Hematopoietic multipotent progenitor cell treated with erythropoietin and hydrocortisone succinate and interleukin-3 and kit ligand, for 4 days (in vitro differentiated cells): ENCODE results near the gene SMPD3.

Experiments
- DNase-seq: peaks from one replicate; pipeline ENCODE4 v3.0.0-alpha.2; 2015

The SMPD3 gene

GRCh38 chr16:68351463-68351862 lies 96.8 kb downstream of the SMPD3 start:
- DNase-seq = no peak

DNA sequence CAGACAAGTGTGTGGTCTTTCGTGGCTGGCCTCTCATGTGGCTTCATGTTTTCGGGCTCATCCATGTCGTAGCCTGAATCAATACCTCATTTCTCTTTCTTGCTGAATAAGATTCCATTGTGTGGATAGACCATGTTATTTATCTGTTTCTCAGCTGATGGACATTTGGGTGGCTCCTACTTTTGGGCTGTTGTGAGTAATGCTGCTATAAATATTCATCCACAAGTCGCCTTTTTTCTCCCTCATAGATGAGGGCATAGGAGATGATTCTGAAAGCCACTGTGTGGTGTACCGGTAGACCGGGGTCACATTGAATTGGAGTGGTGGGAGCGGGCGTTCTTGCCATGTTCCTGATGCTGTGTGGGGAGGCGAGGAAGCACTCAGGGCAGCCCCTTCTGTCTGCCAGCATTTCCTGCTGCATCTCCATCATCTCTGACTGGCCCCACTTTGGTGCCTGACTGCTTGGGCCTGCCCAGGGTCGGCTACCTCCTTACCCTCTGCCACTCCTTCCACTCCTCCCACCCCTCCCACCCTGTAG lies 97.4 kb downstream of the SMPD3 start:
- DNase-seq = no peak

- DNase-seq = no peak
These were observed 98.4 kb downstream of the SMPD3 start for GRCh38 chr16:68349838-68350410.

- DNase-seq = no peak
These were observed 99.5 kb downstream of the SMPD3 start for GRCh38 chr16:68348639-68349445.

DNA sequence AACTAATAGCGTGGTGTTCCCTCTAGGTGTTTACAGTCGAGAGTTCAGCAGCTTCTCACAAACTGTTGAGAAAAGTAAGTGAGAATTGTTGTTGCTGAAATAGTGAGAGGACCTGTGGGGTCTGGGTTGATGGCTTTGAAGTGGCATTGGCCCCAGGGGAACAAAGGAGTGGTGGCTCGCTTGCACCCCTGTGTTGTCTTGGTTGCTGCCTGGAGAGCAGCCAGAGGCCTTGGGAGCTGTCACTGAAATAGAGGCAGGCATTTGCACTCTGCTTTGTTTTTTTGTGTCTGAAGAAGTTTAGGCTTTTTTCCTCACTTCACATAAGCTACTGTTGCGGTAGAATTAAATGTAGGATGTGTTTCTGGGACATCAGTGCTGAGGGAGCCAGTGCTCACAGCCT lies 100.7 kb downstream of the SMPD3 start:
- DNase-seq = no peak

DNA sequence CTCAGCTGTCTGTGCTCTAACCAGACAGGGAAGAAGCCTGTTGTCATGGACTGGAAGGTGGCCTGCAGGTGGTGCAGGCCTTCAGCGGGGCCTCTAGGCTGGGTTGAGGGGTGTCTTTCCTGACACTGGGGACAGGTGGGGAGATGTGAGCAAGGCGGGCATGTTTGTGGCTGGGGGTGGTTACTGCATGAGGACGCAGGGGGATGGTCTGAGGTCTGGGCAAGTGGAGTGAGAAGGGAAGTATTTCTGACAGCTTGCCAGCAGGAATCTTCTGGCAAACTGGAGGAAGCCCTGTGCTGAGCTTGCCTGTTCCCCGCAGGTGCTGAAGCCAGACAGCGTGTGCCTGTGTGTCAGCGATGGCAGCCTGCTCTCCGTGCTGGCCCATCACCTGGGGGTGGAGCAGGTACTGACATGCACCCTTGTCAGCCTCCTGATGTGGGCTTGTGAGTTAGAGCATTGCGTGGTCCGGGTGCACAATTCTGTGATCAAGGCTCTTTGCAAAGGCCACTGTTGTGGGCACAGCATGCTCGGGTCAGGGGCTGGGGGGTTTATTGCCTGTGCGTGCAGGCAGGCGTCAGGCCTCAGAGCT lies 101.3 kb downstream of the SMPD3 start:
- no peak for DNase-seq

DNA sequence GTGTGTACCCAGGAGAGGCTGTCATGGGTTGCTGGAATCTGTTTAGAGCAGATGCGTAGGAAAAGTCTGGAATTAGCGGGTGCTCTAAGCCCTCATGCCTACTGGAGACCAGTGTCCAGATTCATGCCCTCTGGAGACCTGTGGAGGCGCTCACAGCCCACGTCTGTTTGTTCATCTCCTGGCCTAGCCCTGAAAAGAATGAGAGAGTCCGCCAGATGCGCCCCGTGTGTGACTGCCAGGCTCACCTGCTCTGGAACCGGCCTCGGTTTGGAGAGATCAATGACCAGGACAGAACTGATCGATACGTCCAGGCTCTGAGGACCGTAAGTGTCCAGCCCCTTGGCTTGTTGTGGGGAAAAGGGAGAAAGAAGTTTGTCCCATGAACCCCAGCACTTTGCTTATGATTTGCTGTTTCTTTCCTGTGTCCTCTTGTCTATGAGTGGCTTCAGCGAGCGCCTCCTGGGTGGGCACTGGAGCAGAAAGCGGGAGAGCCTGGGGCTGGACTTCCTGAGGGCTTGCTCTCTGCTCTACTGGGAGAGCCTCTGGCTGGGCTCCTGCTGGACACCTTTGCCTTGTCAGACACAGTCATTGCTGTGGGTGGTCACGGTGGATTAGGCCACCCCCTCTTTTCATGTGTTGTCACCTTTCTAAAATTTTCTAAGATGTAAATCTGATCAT lies 102.2 kb downstream of the SMPD3 start:
- no peak for DNase-seq

DNA sequence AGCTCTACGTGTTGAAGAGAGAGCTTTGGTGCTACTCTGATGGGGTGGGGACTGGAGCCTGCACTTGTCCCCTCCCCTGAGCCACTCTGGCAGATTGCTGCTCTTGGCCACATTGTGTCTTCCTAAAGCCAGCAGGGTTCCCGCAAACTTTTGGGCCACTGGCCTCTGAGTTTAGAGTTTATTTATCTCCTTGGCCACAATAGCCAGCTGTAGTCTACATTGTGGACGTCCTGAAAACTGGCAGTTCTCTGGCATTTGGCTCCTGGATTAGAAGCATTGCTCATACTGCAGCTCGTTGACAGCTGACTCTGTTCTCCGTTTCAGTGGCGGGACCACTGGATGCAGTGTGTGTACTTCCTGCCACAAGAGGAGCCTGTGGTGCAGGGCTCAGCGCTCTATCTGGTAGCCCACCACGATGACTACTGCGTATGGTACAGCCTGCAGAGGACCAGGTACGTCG lies 102.9 kb downstream of the SMPD3 start:
- DNase-seq = no peak

- no peak for DNase-seq
These were observed 104.1 kb downstream of the SMPD3 start for GRCh38 chr16:68344252-68344651.

DNA sequence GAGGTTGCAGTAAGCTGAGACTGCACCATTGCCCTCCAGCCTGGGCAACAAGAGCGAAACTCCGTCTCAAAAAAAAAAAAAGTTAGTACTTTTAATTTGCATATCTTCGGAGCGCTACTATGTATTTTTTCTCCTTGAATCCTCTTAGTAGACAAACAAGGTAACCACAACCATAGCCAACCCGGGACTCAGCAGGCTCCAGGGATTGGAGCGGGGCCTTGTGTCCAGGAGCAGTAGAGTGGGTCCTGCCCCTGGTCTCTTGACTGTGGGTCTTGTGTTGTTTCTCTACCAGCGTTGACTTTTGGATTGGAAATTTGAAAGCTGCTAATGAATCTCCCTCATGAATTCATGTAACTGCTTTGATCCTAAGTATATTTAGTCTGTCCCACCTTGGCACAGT lies 105.2 kb downstream of the SMPD3 start:
- no peak for DNase-seq

DNA sequence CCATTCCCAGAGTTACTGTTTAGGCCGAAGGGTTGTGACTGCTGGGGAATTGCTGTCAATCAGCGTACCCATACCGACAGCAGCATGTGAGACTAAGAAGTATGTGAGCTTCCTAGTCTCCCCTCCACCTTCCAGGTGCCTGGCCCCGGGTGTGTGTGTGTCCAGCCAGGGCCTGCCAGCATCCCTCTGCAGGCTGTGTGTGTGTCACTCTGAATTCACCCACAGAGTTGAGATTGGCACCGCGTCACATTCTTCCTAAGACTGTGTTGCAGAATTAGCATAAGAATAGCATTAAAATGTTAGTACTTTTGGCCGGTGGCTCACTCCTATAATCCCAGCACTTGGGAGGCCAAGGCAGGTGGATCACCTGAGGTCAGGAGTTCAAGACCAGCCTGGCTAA lies 105.7 kb downstream of the SMPD3 start:
- no peak for DNase-seq

DNA sequence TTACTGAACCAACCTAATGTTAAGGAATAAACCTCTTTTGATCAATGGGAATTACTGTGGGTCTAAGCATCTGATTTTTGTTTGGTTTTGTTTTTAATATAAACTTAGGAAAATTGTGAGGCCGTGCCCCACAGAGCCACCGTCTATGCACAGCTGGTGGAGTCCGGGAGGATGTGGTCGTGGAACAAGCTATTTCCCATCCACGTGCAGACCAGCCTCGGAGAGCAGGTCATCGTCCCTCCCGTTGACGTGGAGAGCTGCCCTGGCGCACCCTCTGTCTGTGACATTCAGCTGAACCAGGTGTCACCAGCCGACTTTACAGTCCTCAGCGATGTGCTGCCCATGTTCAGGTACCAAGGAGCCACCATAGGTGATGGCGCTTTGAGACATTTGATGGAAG lies 109.1 kb downstream of the SMPD3 start:
- no peak for DNase-seq

DNA sequence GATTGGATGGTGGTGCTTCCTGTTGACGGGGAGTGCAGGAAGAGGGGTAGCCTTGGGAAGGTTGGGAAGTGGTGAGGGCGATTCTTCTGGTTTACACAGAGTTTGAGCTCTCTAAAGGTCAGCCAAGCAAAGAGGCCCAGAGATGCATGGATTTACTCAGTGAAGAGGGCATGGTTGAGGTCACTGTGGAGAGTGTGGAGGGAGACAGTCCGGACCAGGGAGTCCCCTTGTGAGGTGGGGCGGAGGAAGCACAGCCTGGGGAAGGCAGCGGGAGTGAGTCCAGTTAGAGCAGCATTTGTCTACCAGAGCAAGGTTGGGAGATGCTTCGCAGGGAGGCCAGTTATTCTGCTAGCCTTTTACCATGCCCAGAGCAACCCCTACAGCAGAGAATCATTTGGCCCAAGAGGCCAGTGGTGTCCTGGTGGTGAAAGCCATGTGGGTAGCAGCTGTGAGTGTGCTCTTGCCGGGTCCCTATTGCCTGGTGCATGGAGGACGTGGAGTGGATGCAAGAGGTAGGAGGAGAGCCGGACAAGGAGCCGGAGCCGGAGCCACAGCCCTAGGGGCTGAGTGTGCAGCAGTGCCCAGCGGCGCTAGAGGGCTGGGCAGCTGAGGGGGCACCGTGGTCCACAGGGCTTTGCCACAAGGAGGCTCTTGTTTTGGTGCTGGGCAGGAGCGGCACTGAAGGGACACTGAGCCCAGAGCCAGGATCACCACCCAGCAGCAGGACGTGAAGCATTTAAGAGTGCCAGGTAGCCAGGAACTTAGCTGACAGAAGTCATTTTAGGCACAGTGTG lies 109.8 kb downstream of the SMPD3 start:
- DNase-seq = no peak

- DNase-seq = no peak
These were observed 113.1 kb downstream of the SMPD3 start for GRCh38 chr16:68335175-68335574.

- DNase-seq = peak; percentile 87
These were observed 115.7 kb downstream of the SMPD3 start for GRCh38 chr16:68332411-68333121.

DNA sequence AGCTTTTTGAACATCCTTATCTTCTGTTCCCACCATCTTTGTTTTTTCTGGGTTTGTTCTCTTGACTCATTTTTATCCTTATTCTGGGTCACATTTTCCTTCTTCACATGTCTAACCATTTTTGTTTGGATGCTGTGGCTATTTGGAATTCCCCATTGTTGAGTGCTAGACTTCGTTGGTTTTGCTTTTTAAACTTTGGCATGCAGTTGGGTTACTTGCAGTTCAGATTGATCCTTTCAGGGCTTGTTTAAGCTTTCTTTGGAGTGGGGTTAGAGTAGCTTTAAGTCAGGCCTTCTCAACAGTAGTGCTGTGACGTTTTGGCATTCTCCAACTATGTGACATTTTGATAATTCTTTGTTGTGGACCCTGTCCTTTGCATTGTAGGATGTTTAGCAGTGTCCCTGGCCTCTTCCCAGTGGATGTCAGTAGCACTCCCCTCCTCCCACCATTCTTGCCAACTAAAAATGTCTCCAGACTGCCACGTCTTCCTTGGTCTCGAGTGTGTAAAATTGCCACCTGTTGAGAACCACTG lies 116.4 kb downstream of the SMPD3 start:
- no peak for DNase-seq

- DNase-seq = no peak
These were observed 119.4 kb downstream of the SMPD3 start for GRCh38 chr16:68328860-68329390.

- DNase-seq = peak; percentile 94
These were observed 120.0 kb downstream of the SMPD3 start for GRCh38 chr16:68328151-68328859.

GRCh38 chr16:68324780-68325357 lies 123.4 kb downstream of the SMPD3 start:
- DNase-seq = no peak

- no peak for DNase-seq
These were observed 124.0 kb downstream of the SMPD3 start for GRCh38 chr16:68324336-68324735.
